Spleen (tissue), 7 donors: ENCODE data around the gene DLGAP3.
"Not testable (repeated sequence)": the region's sequence is repeated elsewhere in the genome, so short reads cannot be mapped to it uniquely, and the experiment has no call there.

ENCODE experiments used
- POLR2AphosphoS5 ChIP-seq, 3 donors: sonication (generic); formaldehyde crosslinking; IDR thresholded peaks; one replicate each; pipeline ENCODE4 v1.5.1; 2017; ENCODE audit warnings: antibody characterized with exemption in 3 of 3
- TF ChIP-seq, protein P1 (sequence below), 11 experiments: fragments of 200-600 bp in 7 of 11; fragments of 450-650 bp in 4 of 11; sonication (generic) in 4 of 11; IDR thresholded peaks in 8 of 11; conservative IDR thresholded peaks in 3 of 11; 1 replicate in 7 of 11; 2 replicates in 4 of 11; pipeline versions ENCODE4 v1.4.0 to v1.8.0; 2016 to 2021; ENCODE audit warnings: antibody characterized with exemption in 11 of 11, inconsistent platforms in 4 of 11, mild to moderate bottlenecking in 1 of 11
- donor health status: DM: no; HTN: no; CAD: no; lungs with moderate emphysema.
- donor health status: DM: no; HTN: no; CAD: no.
- donor health status: DM: no; HTN: no; CAD: no.

DNA sequence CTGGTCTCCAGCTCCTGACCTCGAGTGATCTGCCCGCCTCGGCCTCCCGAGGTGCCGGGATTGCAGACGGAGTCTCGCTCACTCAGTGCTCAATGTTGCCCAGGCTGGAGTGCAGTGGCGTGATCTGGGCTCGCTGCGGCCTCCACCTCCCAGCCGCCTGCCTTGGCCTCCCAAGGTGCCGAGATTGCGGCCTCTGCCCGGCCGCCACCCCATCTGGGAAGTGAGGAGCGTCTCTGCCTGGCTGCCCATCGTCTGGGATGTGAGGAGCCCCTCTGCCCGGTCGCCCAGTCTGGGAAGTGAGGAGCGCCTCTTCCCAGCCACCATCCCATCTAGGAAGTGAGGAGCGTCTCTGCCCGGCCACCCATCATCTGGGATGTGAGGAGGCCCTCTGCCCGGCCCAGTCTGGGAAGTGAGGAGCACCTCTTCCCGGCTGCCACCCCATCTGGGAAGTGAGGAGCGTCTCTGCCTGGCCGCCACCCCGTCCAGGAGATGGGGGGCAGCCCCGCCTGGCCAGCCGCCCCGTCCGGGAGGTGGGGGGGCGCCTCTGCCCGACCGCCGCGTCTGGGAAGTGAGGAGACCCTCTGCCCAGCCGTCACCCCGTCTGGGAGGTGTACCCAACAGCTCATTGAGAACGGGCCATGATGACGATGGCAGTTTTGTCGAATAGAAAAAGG is 18.3 kb upstream of the DLGAP3 start:
- TF ChIP-seq, protein P1, sequence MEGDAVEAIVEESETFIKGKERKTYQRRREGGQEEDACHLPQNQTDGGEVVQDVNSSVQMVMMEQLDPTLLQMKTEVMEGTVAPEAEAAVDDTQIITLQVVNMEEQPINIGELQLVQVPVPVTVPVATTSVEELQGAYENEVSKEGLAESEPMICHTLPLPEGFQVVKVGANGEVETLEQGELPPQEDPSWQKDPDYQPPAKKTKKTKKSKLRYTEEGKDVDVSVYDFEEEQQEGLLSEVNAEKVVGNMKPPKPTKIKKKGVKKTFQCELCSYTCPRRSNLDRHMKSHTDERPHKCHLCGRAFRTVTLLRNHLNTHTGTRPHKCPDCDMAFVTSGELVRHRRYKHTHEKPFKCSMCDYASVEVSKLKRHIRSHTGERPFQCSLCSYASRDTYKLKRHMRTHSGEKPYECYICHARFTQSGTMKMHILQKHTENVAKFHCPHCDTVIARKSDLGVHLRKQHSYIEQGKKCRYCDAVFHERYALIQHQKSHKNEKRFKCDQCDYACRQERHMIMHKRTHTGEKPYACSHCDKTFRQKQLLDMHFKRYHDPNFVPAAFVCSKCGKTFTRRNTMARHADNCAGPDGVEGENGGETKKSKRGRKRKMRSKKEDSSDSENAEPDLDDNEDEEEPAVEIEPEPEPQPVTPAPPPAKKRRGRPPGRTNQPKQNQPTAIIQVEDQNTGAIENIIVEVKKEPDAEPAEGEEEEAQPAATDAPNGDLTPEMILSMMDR (IDR thresholded peaks at IDR 0.05 in 8 of 11, conservative IDR thresholded peaks at IDR 0.05 in 3 of 11), result not testable (repeated sequence)
- not testable (repeated sequence) for TF ChIP-seq POLR2AphosphoS5 (IDR thresholded peaks at IDR 0.05)
